Vagina (tissue), 2 donors: ENCODE results near the gene PRSS56.

Experiments
- POLR2A ChIP-seq, 2 donors: fragments of 450-650 bp; IDR thresholded peaks; one replicate each; pipeline ENCODE4 v1.6.1; 2017; ENCODE audit warnings: antibody characterized with exemption in 2 of 2, mild to moderate bottlenecking in 2 of 2, moderate library complexity in 2 of 2
- POLR2AphosphoS5 ChIP-seq, 2 donors: sonication (generic); formaldehyde crosslinking; IDR thresholded peaks; one replicate each; pipeline ENCODE4 v1.9.0; 2017; ENCODE audit warnings: antibody characterized with exemption in 2 of 2, mild to moderate bottlenecking in 2 of 2, low read depth in 1 of 2; ENCODE audit not compliant: insufficient read depth in 1 of 2
- TF ChIP-seq, protein P1 (sequence below), 3 experiments: fragments of 450-650 bp in 2 of 3; fragments of 200-600 bp in 1 of 3; sonication (generic) in 1 of 3; IDR thresholded peaks; one replicate each; pipeline ENCODE4 v1.5.1; 2017 to 2019; ENCODE audit warnings: antibody characterized with exemption in 3 of 3, mild to moderate bottlenecking in 2 of 3, moderate library complexity in 2 of 3

DNA sequence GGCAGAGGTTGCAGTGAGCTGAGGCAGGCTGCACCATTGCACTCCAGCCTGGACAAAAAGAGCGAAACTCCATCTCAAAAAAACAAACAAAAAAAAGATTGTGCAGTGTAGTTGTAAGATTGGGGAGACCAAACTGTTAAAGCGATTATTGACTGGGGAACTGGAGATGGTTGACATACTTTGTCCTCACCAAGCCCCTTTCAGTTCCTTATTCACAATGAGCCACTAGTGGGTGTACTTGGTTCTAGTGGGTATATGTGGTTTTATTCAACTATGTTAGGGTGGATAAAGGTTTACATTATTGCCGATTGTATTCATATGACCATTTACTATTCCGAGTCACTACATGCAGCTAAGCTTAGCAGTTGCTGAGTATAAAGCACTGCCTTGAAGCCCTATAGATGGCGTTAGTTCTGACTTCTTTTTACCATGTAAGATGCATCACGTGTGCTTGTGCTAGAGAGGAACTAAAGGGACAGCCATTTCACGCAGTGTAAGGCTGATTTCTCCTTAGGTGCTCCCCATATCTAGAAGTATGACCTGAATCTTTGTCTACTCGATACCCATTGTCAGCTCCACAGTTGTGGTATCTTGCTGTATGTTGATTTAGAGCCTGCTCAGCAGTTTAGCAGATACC is 42.4 kb downstream of the PRSS56 start:
- TF ChIP-seq POLR2A (IDR thresholded peaks at IDR 0.05): no peak
- no peak for TF ChIP-seq POLR2AphosphoS5 (IDR thresholded peaks at IDR 0.05; ENCODE audit: insufficient read depth in 1 of 2, low read depth in 1 of 2)
- TF ChIP-seq, protein P1, sequence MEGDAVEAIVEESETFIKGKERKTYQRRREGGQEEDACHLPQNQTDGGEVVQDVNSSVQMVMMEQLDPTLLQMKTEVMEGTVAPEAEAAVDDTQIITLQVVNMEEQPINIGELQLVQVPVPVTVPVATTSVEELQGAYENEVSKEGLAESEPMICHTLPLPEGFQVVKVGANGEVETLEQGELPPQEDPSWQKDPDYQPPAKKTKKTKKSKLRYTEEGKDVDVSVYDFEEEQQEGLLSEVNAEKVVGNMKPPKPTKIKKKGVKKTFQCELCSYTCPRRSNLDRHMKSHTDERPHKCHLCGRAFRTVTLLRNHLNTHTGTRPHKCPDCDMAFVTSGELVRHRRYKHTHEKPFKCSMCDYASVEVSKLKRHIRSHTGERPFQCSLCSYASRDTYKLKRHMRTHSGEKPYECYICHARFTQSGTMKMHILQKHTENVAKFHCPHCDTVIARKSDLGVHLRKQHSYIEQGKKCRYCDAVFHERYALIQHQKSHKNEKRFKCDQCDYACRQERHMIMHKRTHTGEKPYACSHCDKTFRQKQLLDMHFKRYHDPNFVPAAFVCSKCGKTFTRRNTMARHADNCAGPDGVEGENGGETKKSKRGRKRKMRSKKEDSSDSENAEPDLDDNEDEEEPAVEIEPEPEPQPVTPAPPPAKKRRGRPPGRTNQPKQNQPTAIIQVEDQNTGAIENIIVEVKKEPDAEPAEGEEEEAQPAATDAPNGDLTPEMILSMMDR (IDR thresholded peaks at IDR 0.05): no peak
